NCI-H1092 (cell line): Measurements from ENCODE around the gene C3orf20.
"Not testable (repeated sequence)": the region's sequence is repeated elsewhere in the genome, so short reads cannot be mapped to it uniquely, and the experiment has no call there.

Experiments
- DNase-seq: peaks from one replicate; lab custom pipeline; 2025; lab: John Stamatoyannopoulos, UW

Gene C3orf20

DNA sequence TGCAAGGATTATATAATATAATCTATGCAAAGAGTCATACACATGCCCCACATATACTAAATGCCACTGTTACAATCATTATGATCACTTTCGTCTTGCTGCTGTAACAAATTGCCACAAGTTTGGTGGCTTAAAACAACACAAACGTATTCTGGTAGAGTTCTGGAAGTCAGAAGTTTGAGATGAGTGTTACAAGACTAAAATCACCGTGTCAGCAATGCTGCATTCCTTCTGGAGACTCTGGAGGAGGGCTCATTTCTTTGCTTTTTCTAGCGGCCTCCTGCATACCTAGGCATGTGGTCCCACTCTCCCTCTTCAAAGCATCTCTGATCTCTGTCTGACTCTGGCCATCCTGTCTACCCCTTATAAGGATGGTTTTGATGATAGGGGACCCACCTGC is 24.7 kb upstream of the C3orf20 start:
- no peak for DNase-seq

DNA sequence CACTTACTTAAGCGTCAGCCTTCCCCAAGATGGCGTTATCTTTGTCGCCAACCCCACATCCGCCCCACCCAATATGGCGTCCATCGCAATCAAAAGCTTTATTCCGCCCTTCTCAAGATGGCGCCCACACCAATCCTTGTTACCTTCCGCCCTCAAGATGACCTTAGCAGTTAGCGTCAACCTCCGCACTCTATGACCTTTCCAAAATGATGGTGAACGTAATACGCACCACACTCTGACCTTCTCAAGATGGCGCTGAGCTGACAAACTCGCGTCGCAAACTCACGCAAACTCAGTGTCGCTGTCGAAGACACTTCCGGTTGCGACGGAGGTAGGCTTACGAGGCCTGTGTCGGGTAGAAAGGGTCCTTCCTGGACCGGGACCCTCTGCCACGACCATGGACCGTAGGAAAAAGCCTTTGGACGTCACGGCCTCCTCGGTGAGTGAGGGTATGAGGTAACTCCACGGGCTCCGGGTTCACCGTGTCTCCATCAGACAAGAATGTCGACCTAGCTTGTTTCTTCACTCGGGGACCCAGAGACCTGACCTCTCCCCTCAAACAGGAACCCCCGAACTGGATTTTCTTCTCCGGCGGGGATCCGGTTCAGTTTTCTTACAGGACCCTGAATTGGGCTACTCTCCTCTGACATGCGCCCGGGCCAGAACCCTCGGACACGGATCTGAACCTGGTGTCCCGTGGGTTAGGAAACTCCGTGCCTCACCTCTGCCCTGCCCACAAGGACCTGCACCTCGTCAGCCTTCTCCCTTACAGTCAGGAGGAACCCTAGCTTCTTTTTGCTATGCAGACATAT is 23.3 kb upstream of the C3orf20 start, which contains the start of gene CCDC174:
CCDC174 (plus strand) TSS at position 323 of the 812 bp plus-strand sequence; CDS start at position 398, 75 bp downstream.
- DNase-seq = peak; percentile 99

DNA sequence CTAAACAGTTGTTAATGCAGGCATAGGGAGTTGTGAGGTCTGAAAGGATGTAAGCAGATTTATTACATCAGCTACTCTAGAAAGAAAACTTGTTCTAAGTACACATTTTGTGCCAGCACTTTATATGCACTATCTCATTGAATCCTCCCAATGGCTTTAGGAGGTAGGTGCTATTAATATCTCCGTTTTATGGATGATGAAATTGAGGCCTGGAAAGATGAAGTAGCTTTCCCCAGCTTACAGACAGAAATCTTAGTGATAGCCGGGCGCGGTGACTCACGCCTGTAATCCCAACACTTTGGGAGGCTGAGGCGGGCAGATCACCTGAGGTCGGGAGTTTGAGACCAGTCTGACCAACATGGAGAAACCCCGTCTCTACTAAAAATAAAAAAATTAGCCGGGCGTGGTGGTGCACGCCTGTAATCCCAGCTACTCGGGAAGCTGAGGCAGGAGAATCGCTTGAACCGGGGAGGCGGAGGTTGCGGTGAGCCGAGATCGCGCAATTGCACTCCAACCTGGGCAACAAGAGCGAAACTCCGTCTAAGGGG is 22.5 kb upstream of the C3orf20 start:
- DNase-seq = not testable (repeated sequence)

GRCh38 chr3:14657579-14657978 is 17.4 kb upstream of the C3orf20 start:
- no peak for DNase-seq

GRCh38 chr3:14658978-14659377 is 16.0 kb upstream of the C3orf20 start:
- DNase-seq = no peak

DNA sequence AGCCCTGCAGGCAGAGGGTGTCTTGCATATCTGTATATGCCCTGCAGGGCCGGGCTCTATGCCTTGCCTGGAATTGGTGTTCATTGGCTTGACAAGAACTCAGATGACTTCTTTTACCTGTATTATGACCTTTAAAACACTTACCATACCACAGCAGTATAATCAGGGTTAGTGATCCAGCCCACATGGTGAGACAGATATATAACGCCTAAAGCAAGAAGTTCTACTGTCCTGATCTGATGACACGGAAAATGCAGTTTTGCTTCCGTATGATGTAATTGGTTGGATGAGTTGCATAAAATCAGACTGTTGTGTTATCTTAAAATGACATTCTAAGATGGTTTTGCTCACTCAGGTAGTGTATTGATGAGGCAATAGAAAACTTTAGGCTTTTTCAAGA is 14.0 kb upstream of the C3orf20 start:
- DNase-seq = no peak

GRCh38 chr3:14663396-14664135 is 11.4 kb upstream of the C3orf20 start:
- DNase-seq = no peak

DNA sequence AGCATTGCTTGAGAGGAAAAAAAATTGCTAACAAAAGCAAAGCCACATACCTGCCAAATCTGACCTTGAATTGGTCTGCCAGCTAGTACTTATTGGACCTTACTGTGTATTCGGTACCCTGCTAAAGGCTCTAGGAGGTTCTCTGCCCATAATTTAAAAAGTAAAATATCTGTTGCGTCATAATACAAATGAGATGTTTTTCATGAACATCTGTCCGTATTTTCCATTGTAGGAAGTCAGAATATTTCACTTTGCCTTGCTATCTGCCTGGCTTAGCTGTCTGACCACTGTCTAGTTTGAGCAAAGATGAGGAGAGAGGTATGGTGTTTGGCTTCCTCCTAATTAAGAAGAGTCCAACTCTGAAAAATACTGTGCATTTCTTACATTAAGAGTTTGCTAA is 10.8 kb upstream of the C3orf20 start:
- DNase-seq = no peak

DNA sequence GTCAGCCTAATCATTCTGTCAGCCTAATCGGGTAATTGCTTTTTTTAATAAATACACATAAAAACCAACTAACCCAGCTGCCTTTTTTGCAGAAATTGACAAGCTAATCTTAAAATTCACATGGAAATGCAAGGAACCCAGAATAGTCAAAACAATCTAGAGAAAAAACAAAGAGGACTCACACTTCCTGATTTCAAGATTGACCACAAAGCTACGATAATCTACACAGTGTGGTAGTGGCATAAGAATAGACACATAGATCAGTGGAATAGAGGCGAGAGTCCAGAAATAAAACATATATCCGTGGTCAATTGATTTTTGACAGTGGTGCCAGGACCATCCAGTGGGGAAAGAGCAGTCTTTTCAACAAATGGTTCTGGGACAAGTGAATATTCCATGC is 2.4 kb upstream of the C3orf20 start:
- DNase-seq = no peak

DNA sequence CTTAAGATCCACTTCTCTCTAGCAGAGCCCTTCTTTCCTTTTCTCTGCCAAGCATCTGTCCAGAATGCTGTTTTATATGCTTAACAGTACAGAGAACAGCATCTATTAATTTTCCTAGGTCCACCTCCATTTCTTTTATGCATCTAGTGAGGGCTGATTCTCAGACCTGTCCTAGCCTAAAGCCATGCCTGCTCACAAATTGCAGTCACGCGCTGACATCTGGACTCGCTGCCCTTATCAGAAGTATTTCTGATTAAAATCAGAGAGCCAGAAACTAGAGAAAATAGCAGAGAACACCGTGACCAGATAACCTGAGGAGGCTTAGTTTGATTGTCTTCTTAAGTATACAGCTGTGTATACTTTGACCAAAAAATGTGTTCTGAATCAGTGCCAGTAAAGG is 1.9 kb downstream of the C3orf20 start:
- no peak for DNase-seq

GRCh38 chr3:14678015-14678503 is 3.1 kb downstream of the C3orf20 start:
- no peak for DNase-seq

DNA sequence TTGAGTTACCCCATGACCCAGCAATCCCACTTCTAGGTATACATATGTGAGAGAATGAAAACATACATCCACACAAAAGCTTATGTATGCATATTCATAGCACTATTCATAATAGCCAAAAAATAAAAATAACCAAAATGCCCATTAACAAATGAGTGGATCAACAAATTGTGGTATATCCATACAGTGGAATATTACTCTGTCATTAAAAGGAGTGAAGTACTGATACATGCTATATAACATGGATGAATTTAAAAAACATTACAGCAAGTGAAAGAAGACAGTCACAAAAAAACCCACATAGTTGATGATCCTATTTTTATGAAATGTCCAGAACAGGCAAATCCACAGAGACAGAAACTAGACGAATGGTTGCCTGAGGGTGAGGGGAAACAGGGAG is 5.2 kb downstream of the C3orf20 start:
- DNase-seq = no peak

GRCh38 chr3:14680716-14681115 is 5.8 kb downstream of the C3orf20 start:
- DNase-seq = no peak

- no peak for DNase-seq
These were observed 9.5 kb downstream of the C3orf20 start for GRCh38 chr3:14684447-14684846.

DNA sequence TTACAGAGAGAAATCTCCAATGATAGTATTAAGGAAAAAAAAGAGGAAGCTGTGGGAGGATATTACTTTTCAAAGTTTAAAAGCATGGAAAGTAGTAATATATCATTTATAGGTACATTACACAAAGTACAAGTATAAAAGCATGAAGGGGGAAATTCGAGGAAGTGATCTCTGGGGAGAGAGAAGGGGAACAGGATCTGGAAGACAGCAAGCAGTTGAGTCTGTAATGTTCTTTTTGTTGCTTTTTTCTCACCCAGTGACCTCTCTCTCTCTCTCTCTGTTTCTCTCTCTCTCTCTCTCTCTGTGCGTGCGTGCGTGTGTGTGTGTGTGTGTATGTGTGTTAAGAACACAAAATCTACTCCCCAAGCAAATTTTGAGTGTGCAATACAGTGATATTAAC is 10.2 kb downstream of the C3orf20 start:
- DNase-seq = no peak

- DNase-seq = no peak
These were observed 12.4 kb downstream of the C3orf20 start for GRCh38 chr3:14687360-14687759.

DNA sequence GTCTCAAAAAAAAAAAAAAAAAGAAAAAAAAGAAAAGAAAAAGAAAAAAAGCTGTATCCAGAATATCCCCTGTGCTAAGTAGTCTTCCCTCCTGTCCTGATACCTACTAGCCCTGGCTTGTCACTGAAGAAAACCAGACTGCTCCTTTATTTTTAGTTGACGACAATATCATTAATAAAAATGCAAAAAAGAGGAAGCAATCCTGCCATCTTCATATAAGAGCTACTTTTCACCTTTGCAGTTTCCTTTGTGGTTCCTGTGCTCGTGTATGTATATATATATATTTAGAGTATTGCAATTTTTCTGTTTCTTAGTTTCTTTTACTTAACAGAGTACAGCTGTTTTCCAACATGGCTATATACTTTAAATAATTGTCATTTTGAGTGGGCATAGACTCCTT is 13.6 kb downstream of the C3orf20 start:
- DNase-seq = no peak

DNA sequence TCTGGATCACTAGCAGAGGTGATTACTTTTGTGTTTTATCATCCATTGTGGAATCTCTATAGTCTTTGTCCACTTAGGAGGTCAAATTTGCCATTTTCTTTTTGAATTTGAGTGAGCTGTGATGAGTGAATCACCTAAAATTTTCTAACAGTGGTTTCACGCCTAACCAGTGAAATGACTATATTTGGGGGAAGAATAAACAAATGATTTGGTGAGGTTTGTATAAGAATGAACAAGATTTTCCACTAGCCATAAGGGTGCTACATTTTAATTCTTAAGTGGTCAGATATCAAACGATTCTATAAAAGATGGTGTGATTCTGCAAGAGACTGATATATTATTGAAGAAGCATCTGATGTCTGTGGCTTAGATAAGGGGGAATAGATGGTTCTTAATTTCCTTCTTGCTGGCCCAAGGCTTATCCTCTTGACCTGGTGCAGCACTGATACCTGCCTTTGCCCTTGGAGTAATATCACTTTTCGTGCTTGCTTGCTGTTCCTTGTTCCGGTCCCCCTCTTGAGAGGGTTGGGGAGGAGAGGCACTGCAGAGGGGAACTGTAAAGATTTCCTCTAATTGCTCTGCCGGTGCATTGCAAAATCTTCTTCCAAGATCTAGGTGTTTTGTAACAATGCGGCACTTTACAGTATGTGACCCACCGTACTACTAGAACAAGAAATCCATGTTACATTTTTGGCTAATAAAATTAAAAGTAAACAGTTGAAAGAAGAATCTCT is 14.5 kb downstream of the C3orf20 start:
- no peak for DNase-seq

- DNase-seq = no peak
These were observed 16.3 kb downstream of the C3orf20 start for GRCh38 chr3:14691239-14691638.

GRCh38 chr3:14691719-14692118 is 16.8 kb downstream of the C3orf20 start:
- no peak for DNase-seq

DNA sequence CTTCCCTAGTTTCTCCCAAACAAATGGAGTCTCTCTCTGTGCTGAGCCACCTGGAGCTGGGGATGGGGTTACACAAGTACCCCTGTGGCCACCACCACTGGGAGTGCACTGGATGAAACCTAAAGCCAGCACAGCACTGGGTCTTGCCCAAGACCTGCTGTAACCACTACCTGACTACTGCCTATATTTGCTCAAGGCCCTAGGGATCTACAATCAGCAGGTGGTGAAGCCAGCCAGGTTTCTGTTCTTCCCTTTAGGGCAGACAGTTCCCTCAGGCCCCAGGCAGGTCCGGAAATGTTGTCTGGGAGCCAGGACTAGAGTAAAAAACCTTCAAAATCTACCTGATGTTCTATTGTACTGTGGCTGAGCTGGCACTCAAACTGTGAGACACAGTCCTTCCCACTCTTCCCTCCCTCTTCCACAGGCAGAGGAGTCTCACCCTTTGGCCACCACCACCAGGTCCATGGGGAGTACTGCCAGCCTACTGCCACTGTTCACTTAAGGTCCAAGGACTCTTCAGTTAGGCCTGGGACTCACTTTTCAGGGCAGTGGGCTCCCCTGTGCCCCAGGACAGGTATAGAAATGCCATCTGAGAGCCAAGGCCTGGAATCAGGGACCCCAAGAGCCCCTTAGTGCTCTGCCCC is 23.8 kb downstream of the C3orf20 start:
- no peak for DNase-seq

DNA sequence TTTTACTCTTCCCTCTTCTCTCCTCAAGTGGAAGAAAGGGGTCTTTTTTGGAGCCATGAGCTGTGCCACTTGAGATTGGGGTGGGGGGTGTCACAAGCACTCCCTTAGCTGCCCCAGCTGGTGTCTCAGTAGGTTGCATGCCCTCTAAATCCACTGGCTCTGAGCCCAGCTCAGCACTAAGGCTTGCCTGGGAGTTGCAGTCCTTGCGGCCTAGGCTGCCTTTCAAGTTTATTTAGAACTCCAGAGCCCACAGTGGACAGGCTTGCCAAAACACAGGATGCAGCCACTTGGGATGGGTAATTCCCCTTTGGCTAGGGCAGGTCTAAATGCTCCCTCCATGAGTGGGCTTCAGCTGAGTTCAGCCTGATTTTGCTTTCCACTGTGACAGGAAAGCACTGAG is 24.7 kb downstream of the C3orf20 start:
- DNase-seq = no peak
